GM12878 (cell line): Measurements from ENCODE around the gene ASCL4. TPM values are rescaled to one million over a fixed set of nuclear protein-coding genes. Genes with fewer than 3 reads are reported as not detected.
A peak's percentile ranks its signal among the peaks of the same experiment; 100 is the strongest.

Experiments used
- ATAC-seq: fragments of 200-7000 bp; cut with Tn5 transposase; 3 replicates; pipeline ENCODE4 v1.9.1; 2020; ENCODE audit warnings: mild to moderate bottlenecking, moderate library complexity
- BruUV-seq: library from RNA; stranded (reverse); fragments of 400-500 nt; replicated peaks from 2 replicates; lab custom pipeline; 2021; lab: Mats Ljungman, UMichigan
- CTCF ChIA-PET: fragments of 300-600 bp; sonication (Branson Sonifier 250); formaldehyde crosslinking; extraction: SDS; loops from one replicate; lab custom pipeline; 2021; ENCODE audit warnings: inconsistent platforms; lab: Yijun Ruan, JAX
- POLR2A ChIA-PET: fragments of 350-600 bp; formaldehyde crosslinking; extraction: SDS; loops from one replicate; lab custom pipeline; 2021; ENCODE audit warnings: inconsistent platforms; lab: Charles Lee
- RAD21 ChIA-PET: fragments of 300-600 bp; sonication (Branson Sonifier 250); formaldehyde crosslinking; loops from one replicate; lab custom pipeline; 2023; ENCODE audit warnings: antibody characterized with exemption; ENCODE audit not compliant: unreplicated experiment; lab: Charles Lee
- SMC1A ChIA-PET: fragments of 300-600 bp; sonication (Branson Sonifier 250); formaldehyde crosslinking; loops from one replicate; lab custom pipeline; 2023; ENCODE audit not compliant: unreplicated experiment, uncharacterized antibody; lab: Charles Lee
- DNase-seq: peaks from one replicate; pipeline ENCODE4 v3.0.0-alpha.2; 2011; ENCODE audit warnings: low read depth, low spot score
- FAIRE-seq: peaks from 3 replicates; lab custom pipeline; 2011; peaks lifted over from hg19 to GRCh38; lab: Jason Lieb, UNC
- H2AFZ ChIP-seq: 2 replicates; pipeline ENCODE4 v1.6.0; 2011; ENCODE audit warnings: low read depth, low read length, control low read depth; ENCODE audit not compliant: control insufficient read depth
- H3K27ac ChIP-seq: 2 replicates; pipeline ENCODE4 v1.5.1; 2011; ENCODE audit warnings: control low read depth; ENCODE audit not compliant: control insufficient read depth, insufficient read depth
- H3K27me3 ChIP-seq, 2 experiments: replicated peaks in 1 of 2; 2 replicates each; pipeline versions ENCODE4 v1.6.0 to v1.6.1; 2011; ENCODE audit warnings: low read length in 1 of 2; ENCODE audit not compliant: control insufficient read depth in 2 of 2, insufficient read depth in 2 of 2
- H3K36me3 ChIP-seq, 2 experiments: 2 replicates each; pipeline ENCODE4 v1.5.1; 2011; ENCODE audit warnings: low read length in 1 of 2; ENCODE audit not compliant: control insufficient read depth in 2 of 2, insufficient read depth in 2 of 2
- H3K4me1 ChIP-seq: 2 replicates; pipeline ENCODE4 v1.6.1; 2011; ENCODE audit warnings: mild to moderate bottlenecking, low read length, moderate library complexity, mixed read lengths; ENCODE audit not compliant: control insufficient read depth, insufficient read depth
- H3K4me2 ChIP-seq: 2 replicates; pipeline ENCODE4 v1.6.0; 2011; ENCODE audit warnings: control low read depth; ENCODE audit not compliant: control insufficient read depth, insufficient read depth
- H3K4me3 ChIP-seq: fragments of 200-600 bp; sonication (generic); 2 replicates; pipeline ENCODE4 v1.5.1; 2016
- H3K79me2 ChIP-seq: 2 replicates; pipeline ENCODE4 v1.6.0; 2011; ENCODE audit warnings: low read length; ENCODE audit not compliant: control insufficient read depth, insufficient read depth
- H3K9ac ChIP-seq: 2 replicates; pipeline ENCODE4 v1.8.0; 2011; ENCODE audit warnings: low read length, control low read depth, mixed read lengths; ENCODE audit not compliant: control insufficient read depth, insufficient read depth
- H3K9me3 ChIP-seq: replicated peaks from 3 replicates; pipeline ENCODE4 v1.5.1; 2011; ENCODE audit warnings: mild to moderate bottlenecking, low read length; ENCODE audit not compliant: control insufficient read depth, insufficient read depth
- H4K20me1 ChIP-seq: 2 replicates; pipeline ENCODE4 v1.6.0; 2011; ENCODE audit not compliant: control insufficient read depth, insufficient read depth
- CUX1 ChIP-seq: IDR thresholded peaks from 2 replicates; pipeline ENCODE4 v1.6.1; 2012; ENCODE audit warnings: improper control_type of control experiment, low read depth, low read length; ENCODE audit not compliant: insufficient replicate concordance
- IKZF2 ChIP-seq, 2 experiments: fragments of 450-650 bp; IDR thresholded peaks; 2 replicates each; pipeline ENCODE4 v1.6.1; 2017; ENCODE audit warnings: mild to moderate bottlenecking in 2 of 2, moderate library complexity in 2 of 2
- RELB ChIP-seq: fragments of 450-650 bp; IDR thresholded peaks from 2 replicates; pipeline ENCODE4 v1.6.1; 2017; ENCODE audit warnings: low read depth, mild to moderate bottlenecking, moderate library complexity
- RUNX3 ChIP-seq: IDR thresholded peaks from 2 replicates; pipeline ENCODE4 v1.6.1; 2012; ENCODE audit warnings: low read length, inconsistent platforms
- USF2 ChIP-seq: IDR thresholded peaks from 2 replicates; pipeline ENCODE4 v1.6.1; 2011; ENCODE audit warnings: low read depth, low read length, improper control_type of control experiment, borderline replicate concordance
- in situ Hi-C: fragments of 300-500 bp; cut with MboI; formaldehyde crosslinking; loops from 9 replicates; pipeline ENCODE4 v1.14.3; 2018; ENCODE audit warnings: mixed read lengths
- intact Hi-C: fragments of 100-400 bp; cut with micrococcal nuclease; formaldehyde crosslinking; loops from one replicate; pipeline ENCODE4 v1.14.2; 2022; ENCODE audit not compliant: unreplicated experiment
- polyA plus RNA-seq, 11 experiments: library from polyadenylated mRNA; depleted of rRNA in 4 of 11; unstranded in 6 of 11; stranded (reverse) in 5 of 11; fragments of >200 nt; fragmentation: Nextera tagmentation in 4 of 11; fragmentation: Illumina TruSeq in 1 of 11; extraction: Ambion mirVana in 4 of 11; extraction: Trizol in 1 of 11; gene quantifications; 1 replicate in 1 of 11; 2 replicates in 10 of 11; pipeline versions ENCODE4 v1.2.1 to v1.2.3, GENCODE V29; 2011 to 2016; ENCODE audit warnings: inconsistent platforms in 2 of 11, missing spikeins in 2 of 11, low read depth in 1 of 11
- total RNA-seq, 4 experiments: library from RNA; depleted of rRNA in 3 of 4; stranded (reverse); fragments of >200 nt in 3 of 4; fragmentation: Illumina TruSeq in 1 of 4; extraction: Trizol in 1 of 4; gene quantifications; 2 replicates each; pipeline versions ENCODE4 v1.2.1 to v1.2.3, GENCODE V29; 2013 to 2021

ASCL4 gene
- total and polyA plus RNA-seq, 10 of the 15 experiments (the other 5 are each of a cell fraction or from before 2014, with no cell fraction given) = not detected

GRCh38 chr12:107801150-107801549, 26.6 kb downstream of the ASCL4 start:
- Histone ChIP-seq H3K4me1 (peaks cover 3% of the 10 kb centered on the region; the same call in 1 of the 2 replicates), H2AFZ (no peak overlapping the region), H3K9ac (no peak overlapping the region), H3K27ac (no peak overlapping the region), H4K20me1 (no peaks in the 10 kb centered on the region), H3K4me3 (no peak overlapping the region), H3K36me3 (no peaks in the 10 kb centered on the region), H3K27me3 (no peaks in the 10 kb centered on the region; a peak in 1 of 4 replicates), H3K79me2 (no peaks in the 10 kb centered on the region), H3K4me2 (no peak overlapping the region), H3K9me3 (no peaks in the 10 kb centered on the region)
- RAD21 ChIA-PET = no interaction called here
- FAIRE-seq (no peak), ATAC-seq (no peak), DNase-seq (no peak)
- CTCF ChIA-PET = interaction anchor here (0.6 to 1.6 kb wide), 2 partner anchors 84 to 1761 kb away, joined by 3 read pairs; no protein-coding TSS in a partner anchor
- TF ChIP-seq RUNX3 = peak; percentile 64
- TF ChIP-seq CUX1 = no peak
- TF ChIP-seq USF2 = no peak
- peak; percentile 59; the same call in 1 of the 2 replicates for TF ChIP-seq RELB
- TF ChIP-seq IKZF2 (IDR thresholded peaks at IDR 0.05) = peak; percentile 20 to 47; a peak in 1 of 4 replicates
- POLR2A ChIA-PET = no interaction called here
- in situ Hi-C loops = no loop called here
- intact Hi-C loops = no loop called here
- SMC1A ChIA-PET = interaction anchor here (1.9 kb wide), 1 partner anchor 17 kb away, joined by 7 read pairs; no protein-coding TSS in a partner anchor
- no TSS peak for BruUV-seq
